GM18502 (cell line): ENCODE data around the gene COPA.
A peak's percentile ranks its signal among the peaks of the same experiment; 100 is the strongest.

ENCODE experiments used
- ATAC-seq: cut with Tn5 transposase; IDR thresholded peaks from one replicate; pipeline ENCODE4 v1.9.1; 2021; ENCODE audit warnings: mild to moderate bottlenecking; ENCODE audit not compliant: unreplicated experiment, poor library complexity

Gene COPA

GRCh38 chr1:160284220-160284781 lies 58.7 kb downstream of the COPA start:
- ATAC-seq = peak; percentile 27

- no peak for ATAC-seq
These were observed 60.2 kb downstream of the COPA start for GRCh38 chr1:160282807-160283206.

GRCh38 chr1:160277987-160278386 lies 65.1 kb downstream of the COPA start:
- no peak for ATAC-seq

- ATAC-seq = no peak
These were observed 65.7 kb downstream of the COPA start for GRCh38 chr1:160277330-160277729.

- ATAC-seq = no peak
These were observed 72.0 kb downstream of the COPA start for GRCh38 chr1:160271025-160271424.

- no peak for ATAC-seq
These were observed 75.6 kb downstream of the COPA start for GRCh38 chr1:160267284-160267991.

- ATAC-seq = no peak
These were observed 78.2 kb downstream of the COPA start for GRCh38 chr1:160264795-160265307.

GRCh38 chr1:160261893-160262794 lies 80.9 kb downstream of the COPA start, which contains the start of gene DCAF8:
DCAF8 (minus strand) TSS chr1:160262549; CDS start chr1:160244008, 18,541 bp downstream.
- peak; percentile 76 for ATAC-seq

GRCh38 chr1:160261556-160261892 lies 81.5 kb downstream of the COPA start:
- ATAC-seq = peak; percentile 39

- no peak for ATAC-seq
These were observed 82.4 kb downstream of the COPA start for GRCh38 chr1:160260406-160261382.

- no peak for ATAC-seq
These were observed 84.8 kb downstream of the COPA start for GRCh38 chr1:160258177-160258798.

- ATAC-seq = no peak
These were observed 85.5 kb downstream of the COPA start for GRCh38 chr1:160257411-160258015.

GRCh38 chr1:160256396-160257046 lies 86.5 kb downstream of the COPA start:
- ATAC-seq = no peak

GRCh38 chr1:160255781-160256300 lies 87.2 kb downstream of the COPA start:
- no peak for ATAC-seq

- peak; percentile 62 for ATAC-seq
These were observed 91.1 kb downstream of the COPA start for GRCh38 chr1:160251687-160252526.

- no peak for ATAC-seq
These were observed 92.0 kb downstream of the COPA start for GRCh38 chr1:160251011-160251410.

GRCh38 chr1:160247053-160247452 lies 96.0 kb downstream of the COPA start:
- no peak for ATAC-seq
